T-helper 1 cell (primary cell): ENCODE results near the gene NBEAL1.
"Not testable (repeated sequence)": the region's sequence is repeated elsewhere in the genome, so short reads cannot be mapped to it uniquely, and the experiment has no call there.

Experiments used
- DNase-seq, 5 donors: peaks; one replicate each; pipeline ENCODE4 v3.0.0-alpha.2; 2012 to 2020
- total RNA-seq, 4 donors: gene quantifications; one replicate each; lab custom pipeline; 2026; lab: John Stamatoyannopoulos, UW

Gene NBEAL1
- total RNA-seq: 33.7 to 41.6 (median 38.3) reads per million in 4 donors

- peak; percentile 93 to 99 (median 94) for DNase-seq
Measured at GRCh38 chr2:203014456-203015199, at the start of gene NBEAL1. TSS of gene NBEAL1 (plus strand) at chr2:203014875. CDS start at chr2:203016385, 1,510 bp downstream.

- DNase-seq: peak in 1 of 5 donors; percentile 78
Measured at GRCh38 chr2:202965810-202966460, 48.7 kb upstream of the NBEAL1 start.

- DNase-seq: not testable (repeated sequence)
Measured at GRCh38 chr2:202969404-202969803, 45.3 kb upstream of the NBEAL1 start.

GRCh38 chr2:202976809-202977208 lies 37.9 kb upstream of the NBEAL1 start:
- DNase-seq: no peak

GRCh38 chr2:202982779-202983491 lies 31.7 kb upstream of the NBEAL1 start:
- DNase-seq: no peak

- no peak for DNase-seq
Measured at GRCh38 chr2:202989749-202990148, 24.9 kb upstream of the NBEAL1 start.

- no peak for DNase-seq
Measured at GRCh38 chr2:202990501-202990900, 24.2 kb upstream of the NBEAL1 start.

- not testable (repeated sequence) for DNase-seq
Measured at GRCh38 chr2:202997113-202997512, 17.6 kb upstream of the NBEAL1 start.

GRCh38 chr2:203002054-203002821 lies 12.4 kb upstream of the NBEAL1 start:
- no peak for DNase-seq

GRCh38 chr2:203003716-203004115 lies 11.0 kb upstream of the NBEAL1 start:
- DNase-seq: no peak

GRCh38 chr2:203016716-203017115 lies 2.0 kb downstream of the NBEAL1 start:
- DNase-seq: no peak

GRCh38 chr2:203018181-203018580 lies 3.5 kb downstream of the NBEAL1 start:
- DNase-seq: peak in 1 of 5 donors; percentile 12

- DNase-seq: no peak
Measured at GRCh38 chr2:203019142-203019541, 4.5 kb downstream of the NBEAL1 start.

GRCh38 chr2:203021991-203022390 lies 7.3 kb downstream of the NBEAL1 start:
- no peak for DNase-seq

GRCh38 chr2:203022751-203023150 lies 8.1 kb downstream of the NBEAL1 start:
- DNase-seq: no peak

- DNase-seq: no peak
Measured at GRCh38 chr2:203025592-203025991, 10.9 kb downstream of the NBEAL1 start.

- DNase-seq: no peak
Measured at GRCh38 chr2:203030545-203030944, 15.9 kb downstream of the NBEAL1 start.

- DNase-seq: no peak
Measured at GRCh38 chr2:203030991-203031390, 16.3 kb downstream of the NBEAL1 start.

GRCh38 chr2:203033395-203033794 lies 18.7 kb downstream of the NBEAL1 start:
- DNase-seq: no peak

- DNase-seq: no peak
Measured at GRCh38 chr2:203035879-203036470, 21.3 kb downstream of the NBEAL1 start.

- no peak for DNase-seq
Measured at GRCh38 chr2:203037026-203037425, 22.4 kb downstream of the NBEAL1 start.

- no peak for DNase-seq
Measured at GRCh38 chr2:203038586-203038985, 23.9 kb downstream of the NBEAL1 start.
